Measurements from ENCODE around the gene IPO8.
"Not testable (repeated sequence)": the region's sequence is repeated elsewhere in the genome, so short reads cannot be mapped to it uniquely, and the experiment has no call there.

IPO8 gene

GRCh38 chr12:30687265-30687986 lies 8.2 kb downstream of the IPO8 start:
- no peak for DNase-seq

- no peak for DNase-seq
These were observed 16.4 kb downstream of the IPO8 start for GRCh38 chr12:30679241-30679640.

GRCh38 chr12:30678221-30678620 lies 17.4 kb downstream of the IPO8 start:
- DNase-seq = no peak

GRCh38 chr12:30661210-30661609 lies 34.5 kb downstream of the IPO8 start:
- DNase-seq = no peak

GRCh38 chr12:30652034-30652696 lies 43.5 kb downstream of the IPO8 start:
- DNase-seq = no peak

- DNase-seq = no peak
These were observed 48.8 kb downstream of the IPO8 start for GRCh38 chr12:30646821-30647220.

- DNase-seq = no peak
These were observed 52.3 kb downstream of the IPO8 start for GRCh38 chr12:30643366-30643765.

GRCh38 chr12:30640392-30640791 lies 55.3 kb downstream of the IPO8 start:
- no peak for DNase-seq

- no peak for DNase-seq
These were observed 60.3 kb downstream of the IPO8 start for GRCh38 chr12:30635385-30635784.

GRCh38 chr12:30631740-30632139 lies 63.9 kb downstream of the IPO8 start:
- no peak for DNase-seq

GRCh38 chr12:30630979-30631285 lies 64.7 kb downstream of the IPO8 start:
- DNase-seq = no peak

GRCh38 chr12:30630076-30630978 lies 65.3 kb downstream of the IPO8 start:
- peak; percentile 31 for DNase-seq

GRCh38 chr12:30626847-30627246 lies 68.8 kb downstream of the IPO8 start:
- no peak for DNase-seq

GRCh38 chr12:30624009-30624408 lies 71.7 kb downstream of the IPO8 start:
- no peak for DNase-seq

- DNase-seq = no peak
These were observed 73.2 kb downstream of the IPO8 start for GRCh38 chr12:30622509-30622908.

- DNase-seq = not testable (repeated sequence)
These were observed 73.9 kb downstream of the IPO8 start for GRCh38 chr12:30621663-30622241.

- DNase-seq = no peak
These were observed 78.2 kb downstream of the IPO8 start for GRCh38 chr12:30617346-30618016.

GRCh38 chr12:30614031-30614430 lies 81.6 kb downstream of the IPO8 start:
- DNase-seq = no peak

GRCh38 chr12:30613119-30613830 lies 82.4 kb downstream of the IPO8 start:
- DNase-seq = no peak

- no peak for DNase-seq
These were observed 85.0 kb downstream of the IPO8 start for GRCh38 chr12:30610718-30611117.

GRCh38 chr12:30609819-30610218 lies 85.8 kb downstream of the IPO8 start:
- DNase-seq = not testable (repeated sequence)

GRCh38 chr12:30604302-30604701 lies 91.4 kb downstream of the IPO8 start:
- not testable (repeated sequence) for DNase-seq
